ENCODE measurements around the gene RENBP. TPM values are rescaled to one million over a fixed set of nuclear protein-coding genes. Genes with fewer than 3 reads are reported as not detected.

RENBP gene
- total and polyA plus RNA-seq, 9 of the 15 experiments (the other 6 are each of a cell fraction or from before 2014, with no cell fraction given) = 0.07 to 14.8 (median 10.6) TPM; not detected in 1

GRCh38 chrX:153944140-153944799 is at the start of gene RENBP (continued):
- TF ChIP-seq HMGN3 (IDR thresholded peaks at IDR 0.05; ENCODE audit: borderline replicate concordance, extremely low read depth, insufficient read length, low read depth, low read length) (peak; percentile 58), ZNF444 (CRISPR knock-in tag; IDR thresholded peaks at IDR 0.05) (no peak), HOMEZ (CRISPR knock-in tag; IDR thresholded peaks at IDR 0.05) (no peak), SP1 (CRISPR knock-in tag; IDR thresholded peaks at IDR 0.05) (no peak), HLTF (IDR thresholded peaks at IDR 0.05) (no peak), HDAC2 (IDR thresholded peaks at IDR 0.05) (0 out of 2 replicates have a peak, but pooled peaks have one; percentile 20)

GRCh38 chrX:153993978-153994377 is 49.5 kb upstream of the RENBP start:
- DNase-seq (ENCODE audit: extremely low read depth in 1 of 4, low spot score in 3 of 4) = no peak
- no peak for FAIRE-seq
- Histone ChIP-seq H3K9me3 (replicated peaks; ENCODE audit: control insufficient read depth, insufficient read depth, low read depth, low read length) (no peaks in the 10 kb centered on the region), H3K27ac (ENCODE audit: extremely low read depth, low read depth, low read length) (no peak overlapping the region), H3K4me1 (replicated peaks in 1 of 2; ENCODE audit: control insufficient read depth in 2 of 2, insufficient read depth in 2 of 2, low read length in 2 of 2) (peaks cover 0 to 15% of the 10 kb centered on the region in 2 experiments; a peak in 3 of 5 replicates), H3K27me3 (ENCODE audit: control insufficient read depth in 2 of 2, insufficient read depth in 2 of 2, low read length in 2 of 2) (no peaks in the 10 kb centered on the region), H3K4me3 (no peak overlapping the region), H4K20me1 (replicated peaks; ENCODE audit: control insufficient read depth, insufficient read depth, low read length) (no peaks in the 10 kb centered on the region), H3K9ac (ENCODE audit: insufficient read depth in 1 of 2, low read depth in 2 of 2, low read length in 2 of 2) (no peak overlapping the region; a peak in 1 of 4 replicates), H3K36me3 (ENCODE audit: control insufficient read depth, insufficient read depth, low read length) (no peaks in the 10 kb centered on the region), H2AFZ (ENCODE audit: low read depth, low read length) (no peak overlapping the region), H3K79me2 (ENCODE audit: control insufficient read depth, insufficient read depth, low read length) (no peaks in the 10 kb centered on the region), H3K9me1 (ENCODE audit: control insufficient read depth, insufficient read depth, low read length) (no peaks in the 10 kb centered on the region), H3K4me2 (ENCODE audit: insufficient read depth, low read length) (no peak overlapping the region)
- POLR2A ChIA-PET = no interaction called here
- intact Hi-C loops (cut with micrococcal nuclease) = no loop called here
- TF ChIP-seq EGR1 (conservative IDR thresholded peaks at IDR 0.05) (0 out of 2 replicates have a peak, but pooled peaks have one; percentile 10), MCM5 (IDR thresholded peaks at IDR 0.05; ENCODE audit: low read depth) (no peak), ZNF263 (CRISPR knock-in tag; IDR thresholded peaks at IDR 0.05; ENCODE audit: borderline replicate concordance) (peak; percentile 72)
- BruUV-seq (replicated peaks) = no TSS peak
- CTCF ChIA-PET (ENCODE audit: low intra/inter-chr PET ratio) = no interaction called here
- in situ Hi-C loops (cut with MboI) = no loop called here
- 53% methylated on average over 10 of the region's 10 CpGs for WGBS (ENCODE audit: insufficient coverage, low coverage, missing lambda C conversion rate)
- ATAC-seq = no peak
